GM20000 (cell line): ENCODE measurements around the gene CNPY4.

ENCODE experiments used
- DNase-seq: peaks from one replicate; pipeline ENCODE4 v3.0.0; 2012; ENCODE audit warnings: low spot score
- CTCF ChIP-seq: IDR thresholded peaks from 2 replicates; pipeline ENCODE4 v1.5.1; 2012; ENCODE audit warnings: mild to moderate bottlenecking, control low read depth; ENCODE audit errors: extremely low read depth, missing control alignments

The CNPY4 gene

GRCh38 chr7:100093498-100093897, 25.9 kb upstream of the CNPY4 start:
- DNase-seq: no peak
- TF ChIP-seq CTCF: no peak

- DNase-seq: no peak
- TF ChIP-seq CTCF: no peak
Observed at GRCh38 chr7:100093925-100094486, 25.4 kb upstream of the CNPY4 start.

- no peak for TF ChIP-seq CTCF
- DNase-seq: no peak
Observed at GRCh38 chr7:100095289-100095688, 24.1 kb upstream of the CNPY4 start.

- no peak for DNase-seq
- TF ChIP-seq CTCF: no peak
Observed at GRCh38 chr7:100095704-100096103, 23.7 kb upstream of the CNPY4 start.

GRCh38 chr7:100098913-100099312, 20.5 kb upstream of the CNPY4 start:
- no peak for DNase-seq
- TF ChIP-seq CTCF: no peak

- DNase-seq: no peak
Observed at GRCh38 chr7:100099452-100099851, 20.0 kb upstream of the CNPY4 start.

GRCh38 chr7:100100420-100101015, 18.9 kb upstream of the CNPY4 start:
- no peak for TF ChIP-seq CTCF
- peak; percentile 95 for DNase-seq

More at GRCh38 chr7:100099452-100099851, 20.0 kb upstream of the CNPY4 start:
- TF ChIP-seq CTCF: no peak
